HCT116 (cell line): Measurements from ENCODE around the gene VCX2. TPM values are rescaled to one million over a fixed set of nuclear protein-coding genes. Genes with fewer than 3 reads are reported as not detected.

Experiments
- ATAC-seq: fragments of 200-7000 bp; cut with Tn5 transposase; 2 replicates; pipeline ENCODE4 v1.9.1; 2020; ENCODE audit warnings: mild to moderate bottlenecking, moderate library complexity
- BruUV-seq: library from RNA; stranded (reverse); fragments of 400-500 nt; replicated peaks from 2 replicates; lab custom pipeline; 2021; lab: Mats Ljungman, UMichigan
- CTCF ChIA-PET: fragments of 300-600 bp; sonication (Branson Sonifier 250); formaldehyde crosslinking; loops from one replicate; lab custom pipeline; 2021; ENCODE audit warnings: antibody characterized with exemption; lab: Charles Lee
- POLR2A ChIA-PET: fragments of 300-600, 350-600 bp; sonication (Branson Sonifier 250); formaldehyde crosslinking; loops from one replicate; lab custom pipeline; 2021; ENCODE audit warnings: antibody characterized with exemption; lab: Charles Lee
- RAD21 ChIA-PET, 2 experiments: fragments of 300-600 bp; sonication (Branson Sonifier 250); formaldehyde crosslinking; loops; one replicate each; lab custom pipeline; 2023; ENCODE audit warnings: low total read pairs in 2 of 2; ENCODE audit not compliant: uncharacterized antibody in 2 of 2, unreplicated experiment in 2 of 2, low non-redundant PET in 1 of 2; lab: Charles Lee
- DNase-seq: peaks from one replicate; pipeline ENCODE4 v3.0.0-alpha.2; 2010; ENCODE audit warnings: low read depth, low spot score
- H2AFZ ChIP-seq: fragments of 200-600 bp; shearing (Covaris generic), sonication (generic); 2 replicates; pipeline ENCODE4 v1.6.1; 2017; ENCODE audit warnings: low read depth, mixed run types, mixed read lengths, antibody characterized with exemption, low read length; ENCODE audit not compliant: poor library complexity, severe bottlenecking
- H3K27ac ChIP-seq: 2 replicates; pipeline ENCODE4 v1.5.1; 2012; ENCODE audit warnings: low read depth, low read length
- H3K27me3 ChIP-seq: fragments of 200-600 bp; sonication (generic); 2 replicates; pipeline ENCODE4 v1.6.1; 2016; ENCODE audit warnings: mixed run types, low read length, mixed read lengths; ENCODE audit not compliant: insufficient read depth
- H3K36me3 ChIP-seq, 2 experiments: fragments of 200-500 bp in 1 of 2; fragments of 200-600 bp in 1 of 2; sonication (Bioruptor generic) in 1 of 2; sonication (generic) in 1 of 2; 2 replicates each; pipeline versions ENCODE4 v1.5.1 to v1.6.1; 2014 to 2016; ENCODE audit warnings: low read length in 2 of 2, inconsistent platforms in 1 of 2, mixed read lengths in 1 of 2, mixed run types in 1 of 2; ENCODE audit not compliant: insufficient read depth in 2 of 2, control insufficient read depth in 1 of 2
- H3K4me1 ChIP-seq, 2 experiments: fragments of 200-600 bp in 1 of 2; sonication (generic) in 1 of 2; 2 replicates each; pipeline versions ENCODE4 v1.5.1 to v1.6.1; 2012 to 2017; ENCODE audit warnings: low read length in 2 of 2, inconsistent platforms in 1 of 2, mild to moderate bottlenecking in 1 of 2, mixed read lengths in 1 of 2, mixed run types in 1 of 2, moderate library complexity in 1 of 2; ENCODE audit not compliant: insufficient read depth in 2 of 2, control insufficient read depth in 1 of 2
- H3K4me2 ChIP-seq: fragments of 200-600 bp; sonication (generic); 2 replicates; pipeline ENCODE4 v1.6.1; 2017; ENCODE audit warnings: mixed run types, low read length, mixed read lengths
- H3K4me3 ChIP-seq, 2 experiments: fragments of 200-600 bp in 1 of 2; sonication (generic) in 1 of 2; replicated peaks in 1 of 2; 2 replicates each; pipeline ENCODE4 v1.5.1; 2011 to 2016; ENCODE audit warnings: low read length in 2 of 2, control low read depth in 1 of 2, low read depth in 1 of 2, mild to moderate bottlenecking in 1 of 2, mixed read lengths in 1 of 2, mixed run types in 1 of 2
- H3K79me2 ChIP-seq: fragments of 200-600 bp; sonication (generic); 2 replicates; pipeline ENCODE4 v1.6.1; 2017; ENCODE audit warnings: mild to moderate bottlenecking, mixed run types, low read length, moderate library complexity, mixed read lengths; ENCODE audit not compliant: insufficient read depth
- H3K9ac ChIP-seq: fragments of 200-600 bp; sonication (generic); 2 replicates; pipeline ENCODE4 v1.6.1; 2016; ENCODE audit warnings: low read length, mixed read lengths
- H3K9me2 ChIP-seq: fragments of 200-600 bp; sonication (generic), shearing (Covaris generic); 2 replicates; pipeline ENCODE4 v1.6.1; 2017; ENCODE audit warnings: mixed run types, mild to moderate bottlenecking, moderate library complexity; ENCODE audit not compliant: insufficient read depth
- H3K9me3 ChIP-seq, 2 experiments: fragments of 200-500 bp in 1 of 2; fragments of 200-600 bp in 1 of 2; sonication (Bioruptor generic) in 1 of 2; sonication (generic) in 1 of 2; 2 replicates each; pipeline ENCODE4 v1.6.1; 2014 to 2017; ENCODE audit warnings: low read length in 2 of 2, mixed read lengths in 2 of 2, inconsistent platforms in 1 of 2, low read depth in 1 of 2, mild to moderate bottlenecking in 1 of 2, mixed run types in 1 of 2, moderate library complexity in 1 of 2; ENCODE audit not compliant: control insufficient read depth in 1 of 2, insufficient read depth in 1 of 2
- H4K20me1 ChIP-seq: fragments of 200-600 bp; sonication (generic), shearing (Covaris generic); 2 replicates; pipeline ENCODE4 v1.6.1; 2017; ENCODE audit warnings: mixed run types, mild to moderate bottlenecking, moderate library complexity; ENCODE audit not compliant: insufficient read depth
- ATF3 ChIP-seq: IDR thresholded peaks from 2 replicates; pipeline ENCODE4 v1.6.1; 2012
- CBX3 ChIP-seq: IDR thresholded peaks from 2 replicates; pipeline ENCODE4 v1.6.1; 2012; ENCODE audit warnings: low read depth
- CEBPB ChIP-seq: IDR thresholded peaks from 2 replicates; pipeline ENCODE4 v1.6.1; 2012; ENCODE audit warnings: low read depth
- CTCF ChIP-seq, 3 experiments: fragments of 200-600 bp in 1 of 3; sonication (generic) in 1 of 3; IDR thresholded peaks in 2 of 3; conservative IDR thresholded peaks in 1 of 3; 2 replicates each; pipeline ENCODE4 v1.5.1; 2012 to 2017; ENCODE audit warnings: low read depth in 2 of 3, low read length in 2 of 3, antibody characterized with exemption in 1 of 3, borderline replicate concordance in 1 of 3, control low read depth in 1 of 3, mild to moderate bottlenecking in 1 of 3, mixed read lengths in 1 of 3, mixed run types in 1 of 3, moderate library complexity in 1 of 3; ENCODE audit not compliant: insufficient read depth in 1 of 3
- EGR1 ChIP-seq: IDR thresholded peaks from 2 replicates; pipeline ENCODE4 v1.6.1; 2012; ENCODE audit warnings: low read depth
- ELF1 ChIP-seq: IDR thresholded peaks from 2 replicates; pipeline ENCODE4 v1.6.1; 2012; ENCODE audit warnings: low read depth, borderline replicate concordance
- EZH2 ChIP-seq: fragments of 200-600 bp; sonication (generic); IDR thresholded peaks from 2 replicates; pipeline ENCODE4 v1.6.1; 2017; ENCODE audit warnings: antibody characterized with exemption, mixed run types
- FOSL1 ChIP-seq: IDR thresholded peaks from 2 replicates; pipeline ENCODE4 v1.6.1; 2012; ENCODE audit warnings: low read depth
- JUND ChIP-seq: IDR thresholded peaks from 2 replicates; pipeline ENCODE4 v1.6.1; 2012
- MAX ChIP-seq: IDR thresholded peaks from 2 replicates; pipeline ENCODE4 v1.6.1; 2012
- POLR2A ChIP-seq: IDR thresholded peaks from 2 replicates; pipeline ENCODE4 v1.7.0; 2011; ENCODE audit warnings: borderline replicate concordance; ENCODE audit not compliant: insufficient read depth, insufficient read length; ENCODE audit errors: extremely low read depth
- SIN3A ChIP-seq: IDR thresholded peaks from 2 replicates; pipeline ENCODE4 v1.6.1; 2012; ENCODE audit warnings: low read depth
- SP1 ChIP-seq: IDR thresholded peaks from 2 replicates; pipeline ENCODE4 v1.6.1; 2012; ENCODE audit warnings: low read depth
- ZBTB33 ChIP-seq: IDR thresholded peaks from 2 replicates; pipeline ENCODE4 v1.6.1; 2011; ENCODE audit warnings: mild to moderate bottlenecking, low read length, moderate library complexity; ENCODE audit not compliant: insufficient replicate concordance; ENCODE audit errors: extremely low read depth
- ZNF274 ChIP-seq: fragments of 200-500 bp; sonication (Bioruptor generic); IDR thresholded peaks from 2 replicates; pipeline ENCODE4 v1.6.1; 2014; ENCODE audit warnings: mild to moderate bottlenecking, low read depth, low read length, inconsistent platforms
- intact Hi-C: fragments of 100-400 bp; cut with micrococcal nuclease; formaldehyde crosslinking; loops from 2 replicates; pipeline ENCODE4 v1.10.0; 2022
- total RNA-seq: library from RNA; stranded (reverse); gene quantifications from one replicate; pipeline ENCODE4 v1.2.1, GENCODE V29; 2021; ENCODE audit not compliant: unreplicated experiment

VCX2 gene
- total RNA-seq, 1 experiment from 2014 or later: not detected

GRCh38 chrX:8189096-8189830, 18.2 kb upstream of the VCX2 start:
- CTCF ChIA-PET: no interaction called here
- no TSS peak for BruUV-seq
- Histone ChIP-seq H3K4me2 (no peak overlapping the region), H3K4me3 (no peak overlapping the region), H2AFZ (no peak overlapping the region), H3K9me3 (no peaks in the 10 kb centered on the region), H3K4me1 (no peaks in the 10 kb centered on the region), H3K9me2 (no peaks in the 10 kb centered on the region), H3K79me2 (no peaks in the 10 kb centered on the region), H3K27me3 (no peaks in the 10 kb centered on the region), H3K27ac (no peak overlapping the region), H3K36me3 (no peaks in the 10 kb centered on the region), H4K20me1 (no peaks in the 10 kb centered on the region), H3K9ac (no peak overlapping the region)
- ATAC-seq (no peak), DNase-seq (no peak)
- intact Hi-C loops: no loop called here
- TF ChIP-seq POLR2A (no peak), CBX3 (no peak), ZBTB33 (no peak), EGR1 (no peak), CEBPB (no peak), SIN3A (no peak), ELF1 (no peak), ATF3 (no peak), ZNF274 (no peak), SP1 (no peak), CTCF (IDR thresholded peaks at IDR 0.05 in 2 of 3, conservative IDR thresholded peaks at IDR 0.05 in 1 of 3; ENCODE audit: borderline replicate concordance in 1 of 3, insufficient read depth in 1 of 3, low read depth in 2 of 3, low read length in 2 of 3) (no peak), MAX (no peak), EZH2 (no peak), FOSL1 (no peak), JUND (no peak)
- POLR2A ChIA-PET: no interaction called here
- RAD21 ChIA-PET: no interaction called here
